ENCODE measurements around the gene WWC2.
"Not testable (repeated sequence)": the region's sequence is repeated elsewhere in the genome, so short reads cannot be mapped to it uniquely, and the experiment has no call there.

Gene WWC2

GRCh38 chr4:183318656-183319055, 219.6 kb downstream of the WWC2 start:
- H3K36me3 Mint-ChIP-seq (ENCODE audit: insufficient read depth) = no peaks in the 10 kb centered on the region
- H3K4me1 Mint-ChIP-seq = no peaks in the 10 kb centered on the region
- DNase-seq (ENCODE audit: low spot score in 2 of 2) (no peak), ATAC-seq (replicated peaks; ENCODE audit: extremely low read depth, poor library complexity, severe bottlenecking) (no peak)
- H3K9me3 Mint-ChIP-seq = no peaks in the 10 kb centered on the region
- H3K27me3 Mint-ChIP-seq = peaks cover 20% of the 10 kb centered on the region
- no peak overlapping the region for H3K4me3 Mint-ChIP-seq
- no peak overlapping the region for H3K27ac Mint-ChIP-seq (ENCODE audit: low read depth)

GRCh38 chr4:183320211-183321059, 221.4 kb downstream of the WWC2 start, which contains the start of gene CLDN22:
Gene CLDN22 (minus strand): TSS chr4:183320276. CDS start chr4:183320218, 58 bp downstream.
- DNase-seq (ENCODE audit: low spot score in 2 of 2) (no peak), ATAC-seq (replicated peaks; ENCODE audit: extremely low read depth, poor library complexity, severe bottlenecking) (no peak)
- no peaks in the 10 kb centered on the region for H3K36me3 Mint-ChIP-seq (ENCODE audit: insufficient read depth)
- no peak within 1 kb of the TSS for H3K4me3 Mint-ChIP-seq
- no peak within 1 kb of the TSS for H3K27ac Mint-ChIP-seq (ENCODE audit: low read depth)
- H3K27me3 Mint-ChIP-seq = peaks cover 19% of the 10 kb centered on the region
- H3K4me1 Mint-ChIP-seq = no peaks in the 10 kb centered on the region
- no peaks in the 10 kb centered on the region for H3K9me3 Mint-ChIP-seq

GRCh38 chr4:183321079-183321478, 222.0 kb downstream of the WWC2 start:
- peaks cover 25% of the 10 kb centered on the region for H3K27me3 Mint-ChIP-seq
- H3K4me1 Mint-ChIP-seq = no peaks in the 10 kb centered on the region
- DNase-seq (ENCODE audit: low spot score in 2 of 2) (no peak), ATAC-seq (replicated peaks; ENCODE audit: extremely low read depth, poor library complexity, severe bottlenecking) (no peak)
- H3K9me3 Mint-ChIP-seq = no peaks in the 10 kb centered on the region
- H3K4me3 Mint-ChIP-seq = no peak overlapping the region
- no peak overlapping the region for H3K27ac Mint-ChIP-seq (ENCODE audit: low read depth)
- no peaks in the 10 kb centered on the region for H3K36me3 Mint-ChIP-seq (ENCODE audit: insufficient read depth)

- Mint-ChIP-seq H3K27me3 (peaks cover 29% of the 10 kb centered on the region), H3K9me3 (no peaks in the 10 kb centered on the region), H3K36me3 (ENCODE audit: insufficient read depth) (no peaks in the 10 kb centered on the region), H3K4me3 (no peak overlapping the region), H3K27ac (ENCODE audit: low read depth) (no peak overlapping the region), H3K4me1 (no peaks in the 10 kb centered on the region)
- ATAC-seq (replicated peaks; ENCODE audit: extremely low read depth, poor library complexity, severe bottlenecking) = no peak
- DNase-seq (ENCODE audit: low spot score in 2 of 2) = no peak
These were observed 222.5 kb downstream of the WWC2 start for GRCh38 chr4:183321516-183321915.

- Mint-ChIP-seq H3K9me3 (no peaks in the 10 kb centered on the region), H3K27me3 (peaks cover 32% of the 10 kb centered on the region), H3K4me3 (no peak within 1 kb of the TSS), H3K4me1 (no peaks in the 10 kb centered on the region), H3K36me3 (ENCODE audit: insufficient read depth) (no peaks in the 10 kb centered on the region), H3K27ac (ENCODE audit: low read depth) (no peak within 1 kb of the TSS)
- DNase-seq (ENCODE audit: low spot score in 2 of 2) (no peak), ATAC-seq (replicated peaks; ENCODE audit: extremely low read depth, poor library complexity, severe bottlenecking) (no peak)
These were observed 223.3 kb downstream of the WWC2 start, which contains the start of gene CLDN24 for GRCh38 chr4:183322326-183322725. Gene CLDN24 (minus strand): TSS chr4:183322426. CDS start chr4:183322426, 0 bp downstream.

GRCh38 chr4:183323295-183323694, 224.2 kb downstream of the WWC2 start:
- no peak for ATAC-seq (replicated peaks; ENCODE audit: extremely low read depth, poor library complexity, severe bottlenecking)
- Mint-ChIP-seq H3K4me1 (no peaks in the 10 kb centered on the region), H3K36me3 (ENCODE audit: insufficient read depth) (no peaks in the 10 kb centered on the region), H3K9me3 (no peaks in the 10 kb centered on the region), H3K27ac (ENCODE audit: low read depth) (no peak overlapping the region), H3K4me3 (no peak overlapping the region), H3K27me3 (peaks cover 32% of the 10 kb centered on the region)
- no peak for DNase-seq (ENCODE audit: low spot score in 2 of 2)

GRCh38 chr4:183324056-183324455, 225.0 kb downstream of the WWC2 start:
- not testable (repeated sequence) for H3K4me1 Mint-ChIP-seq; H3K4me3 Mint-ChIP-seq; H3K27ac Mint-ChIP-seq (ENCODE audit: low read depth); H3K36me3 Mint-ChIP-seq (ENCODE audit: insufficient read depth); H3K9me3 Mint-ChIP-seq; DNase-seq (ENCODE audit: low spot score in 2 of 2); ATAC-seq (replicated peaks; ENCODE audit: extremely low read depth, poor library complexity, severe bottlenecking)
- peaks cover 32% of the 10 kb centered on the region for H3K27me3 Mint-ChIP-seq

- H3K4me3 Mint-ChIP-seq = no peak overlapping the region
- H3K9me3 Mint-ChIP-seq = no peaks in the 10 kb centered on the region
- peaks cover 32% of the 10 kb centered on the region for H3K27me3 Mint-ChIP-seq
- ATAC-seq (replicated peaks; ENCODE audit: extremely low read depth, poor library complexity, severe bottlenecking) (no peak), DNase-seq (ENCODE audit: low spot score in 2 of 2) (no peak)
- H3K4me1 Mint-ChIP-seq = no peaks in the 10 kb centered on the region
- H3K36me3 Mint-ChIP-seq (ENCODE audit: insufficient read depth) = no peaks in the 10 kb centered on the region
- H3K27ac Mint-ChIP-seq (ENCODE audit: low read depth) = no peak overlapping the region
These were observed 225.6 kb downstream of the WWC2 start for GRCh38 chr4:183324619-183325018.

GRCh38 chr4:183326387-183326786, 227.3 kb downstream of the WWC2 start:
- H3K9me3 Mint-ChIP-seq; H3K4me3 Mint-ChIP-seq; H3K27ac Mint-ChIP-seq (ENCODE audit: low read depth); H3K36me3 Mint-ChIP-seq (ENCODE audit: insufficient read depth); DNase-seq (ENCODE audit: low spot score in 2 of 2); H3K4me1 Mint-ChIP-seq; ATAC-seq (replicated peaks; ENCODE audit: extremely low read depth, poor library complexity, severe bottlenecking): not testable (repeated sequence)
- peaks cover 32% of the 10 kb centered on the region for H3K27me3 Mint-ChIP-seq

- ATAC-seq (replicated peaks; ENCODE audit: extremely low read depth, poor library complexity, severe bottlenecking) (no peak), DNase-seq (ENCODE audit: low spot score in 2 of 2) (no peak)
- Mint-ChIP-seq H3K4me1 (no peaks in the 10 kb centered on the region), H3K27me3 (peaks cover 32% of the 10 kb centered on the region), H3K9me3 (no peaks in the 10 kb centered on the region), H3K4me3 (no peak overlapping the region), H3K27ac (ENCODE audit: low read depth) (no peak overlapping the region), H3K36me3 (ENCODE audit: insufficient read depth) (no peaks in the 10 kb centered on the region)
These were observed 227.8 kb downstream of the WWC2 start for GRCh38 chr4:183326853-183327252.

- DNase-seq (ENCODE audit: low spot score in 2 of 2) (no peak), ATAC-seq (replicated peaks; ENCODE audit: extremely low read depth, poor library complexity, severe bottlenecking) (no peak)
- H3K27ac Mint-ChIP-seq (ENCODE audit: low read depth) = no peak overlapping the region
- no peaks in the 10 kb centered on the region for H3K9me3 Mint-ChIP-seq
- H3K4me3 Mint-ChIP-seq = no peak overlapping the region
- no peaks in the 10 kb centered on the region for H3K4me1 Mint-ChIP-seq
- peaks cover 41% of the 10 kb centered on the region for H3K27me3 Mint-ChIP-seq
- no peaks in the 10 kb centered on the region for H3K36me3 Mint-ChIP-seq (ENCODE audit: insufficient read depth)
These were observed 228.8 kb downstream of the WWC2 start for GRCh38 chr4:183327827-183328226.

GRCh38 chr4:183328832-183329231, 229.8 kb downstream of the WWC2 start:
- Mint-ChIP-seq H3K4me1 (no peaks in the 10 kb centered on the region), H3K27ac (ENCODE audit: low read depth) (no peak overlapping the region), H3K9me3 (no peaks in the 10 kb centered on the region), H3K36me3 (ENCODE audit: insufficient read depth) (no peaks in the 10 kb centered on the region), H3K27me3 (peaks cover 44% of the 10 kb centered on the region), H3K4me3 (no peak overlapping the region)
- DNase-seq (ENCODE audit: low spot score in 2 of 2) (no peak), ATAC-seq (replicated peaks; ENCODE audit: extremely low read depth, poor library complexity, severe bottlenecking) (no peak)

GRCh38 chr4:183329244-183329643, 230.2 kb downstream of the WWC2 start:
- ATAC-seq (replicated peaks; ENCODE audit: extremely low read depth, poor library complexity, severe bottlenecking) (no peak), DNase-seq (ENCODE audit: low spot score in 2 of 2) (no peak)
- Mint-ChIP-seq H3K4me3 (no peak overlapping the region), H3K9me3 (no peaks in the 10 kb centered on the region), H3K27ac (ENCODE audit: low read depth) (no peak overlapping the region), H3K36me3 (ENCODE audit: insufficient read depth) (no peaks in the 10 kb centered on the region), H3K27me3 (peaks cover 44% of the 10 kb centered on the region), H3K4me1 (no peaks in the 10 kb centered on the region)
